NCI-H82 treated with DMSO at 0.1 percent for 48 hours (cell line): ENCODE results near the gene TTC22.

ENCODE experiments used
- DNase-seq: peaks from one replicate; lab custom pipeline; 2025; ENCODE audit not compliant: unreplicated experiment; lab: John Stamatoyannopoulos, UW

Gene TTC22

GRCh38 chr1:54834007-54834541, 33.0 kb upstream of the TTC22 start:
- DNase-seq, result no peak

- no peak for DNase-seq
Measured at GRCh38 chr1:54833121-54833520, 32.0 kb upstream of the TTC22 start.

GRCh38 chr1:54826226-54826816, 25.2 kb upstream of the TTC22 start:
- DNase-seq, result no peak

- DNase-seq, result no peak
Measured at GRCh38 chr1:54825696-54826095, 24.6 kb upstream of the TTC22 start.

GRCh38 chr1:54823670-54824069, 22.5 kb upstream of the TTC22 start:
- DNase-seq, result no peak

GRCh38 chr1:54819733-54820132, 18.6 kb upstream of the TTC22 start:
- no peak for DNase-seq

- no peak for DNase-seq
Measured at GRCh38 chr1:54819195-54819536, 18.0 kb upstream of the TTC22 start.

- DNase-seq, result no peak
Measured at GRCh38 chr1:54818461-54819194, 17.5 kb upstream of the TTC22 start.

GRCh38 chr1:54816951-54817350, 15.8 kb upstream of the TTC22 start:
- DNase-seq, result no peak

GRCh38 chr1:54816130-54816529, 15.0 kb upstream of the TTC22 start:
- no peak for DNase-seq

- no peak for DNase-seq
Measured at GRCh38 chr1:54815086-54815876, 14.2 kb upstream of the TTC22 start.

GRCh38 chr1:54814571-54814970, 13.4 kb upstream of the TTC22 start:
- no peak for DNase-seq

GRCh38 chr1:54814126-54814498, 13.0 kb upstream of the TTC22 start:
- DNase-seq, result no peak

GRCh38 chr1:54813485-54814125, 12.5 kb upstream of the TTC22 start:
- no peak for DNase-seq

- DNase-seq, result no peak
Measured at GRCh38 chr1:54812801-54813484, 11.8 kb upstream of the TTC22 start.

- no peak for DNase-seq
Measured at GRCh38 chr1:54811739-54812655, 10.9 kb upstream of the TTC22 start.

GRCh38 chr1:54811066-54811465, 9.9 kb upstream of the TTC22 start:
- DNase-seq, result no peak

GRCh38 chr1:54810153-54810942, 9.2 kb upstream of the TTC22 start:
- peak; percentile 8 for DNase-seq

- DNase-seq, result no peak
Measured at GRCh38 chr1:54809496-54810074, 8.5 kb upstream of the TTC22 start.
